Erythroblast (primary cell): ENCODE data around the gene AGO4.

Experiments used
- GATA1 ChIP-seq: IDR thresholded peaks from 2 replicates; pipeline ENCODE4 v1.6.1; 2011; ENCODE audit warnings: low read depth, mild to moderate bottlenecking, control low read depth, low read length, moderate library complexity
- POLR2A ChIP-seq: IDR thresholded peaks from 2 replicates; pipeline ENCODE4 v1.6.1; 2011; ENCODE audit warnings: mild to moderate bottlenecking, low read length

GRCh38 chr1:35899941-35900340 lies 92.1 kb downstream of the AGO4 start:
- TF ChIP-seq POLR2A (no peak), GATA1 (no peak)
